Karpas-422 (cell line): ENCODE measurements around the gene GUCA1C. TPM values are rescaled to one million over a fixed set of nuclear protein-coding genes. Genes with fewer than 3 reads are reported as not detected.

Experiments used
- DNase-seq: peaks from one replicate; pipeline ENCODE4 v3.0.0-alpha.2; 2015
- H2AFZ ChIP-seq: fragments of 200-600 bp; sonication (generic); 2 replicates; pipeline ENCODE4 v1.6.1; 2014; ENCODE audit warnings: antibody characterized with exemption, low read length, mixed read lengths
- H3K27ac ChIP-seq: fragments of 200-600 bp; sonication (generic); 2 replicates; pipeline ENCODE4 v1.5.1; 2014; ENCODE audit warnings: mild to moderate bottlenecking, low read length, moderate library complexity
- H3K27me3 ChIP-seq: fragments of 200-600 bp; sonication (generic); 2 replicates; pipeline ENCODE4 v1.6.1; 2014; ENCODE audit warnings: low read length, mixed read lengths
- H3K36me3 ChIP-seq: fragments of 200-600 bp; sonication (generic); 2 replicates; pipeline ENCODE4 v1.6.1; 2014; ENCODE audit warnings: low read length, mixed read lengths; ENCODE audit not compliant: insufficient read depth
- H3K4me1 ChIP-seq: fragments of 200-600 bp; sonication (generic); 2 replicates; pipeline ENCODE4 v1.6.1; 2014; ENCODE audit warnings: mild to moderate bottlenecking, low read length, mixed read lengths
- H3K4me2 ChIP-seq: fragments of 200-600 bp; sonication (generic); 2 replicates; pipeline ENCODE4 v1.6.1; 2014; ENCODE audit warnings: low read length, low read depth, mild to moderate bottlenecking; ENCODE audit not compliant: poor library complexity, severe bottlenecking
- H3K4me3 ChIP-seq: fragments of 200-600 bp; sonication (generic); 2 replicates; pipeline ENCODE4 v1.5.1; 2014; ENCODE audit warnings: mild to moderate bottlenecking, antibody characterized with exemption, low read length, mixed read lengths
- H3K79me2 ChIP-seq: fragments of 200-600 bp; sonication (generic); 2 replicates; pipeline ENCODE4 v1.6.1; 2014; ENCODE audit warnings: mild to moderate bottlenecking, low read length, mixed read lengths
- H3K9ac ChIP-seq: fragments of 200-600 bp; sonication (generic); 2 replicates; pipeline ENCODE4 v1.6.0; 2014; ENCODE audit warnings: low read length
- H3K9me2 ChIP-seq: fragments of 200-600 bp; sonication (generic), shearing (Covaris generic); replicated peaks from 2 replicates; pipeline ENCODE4 v1.6.0; 2014; ENCODE audit warnings: mild to moderate bottlenecking, low read length, moderate library complexity; ENCODE audit not compliant: insufficient read depth
- H3K9me3 ChIP-seq: fragments of 300-700, 200-600 bp; sonication (generic); 2 replicates; pipeline ENCODE4 v1.6.1; 2014; ENCODE audit warnings: low read length, mixed read lengths
- H4K20me1 ChIP-seq: fragments of 200-600 bp; sonication (generic); 2 replicates; pipeline ENCODE4 v1.6.1; 2014; ENCODE audit warnings: mild to moderate bottlenecking, antibody characterized with exemption, low read length, low read depth; ENCODE audit not compliant: insufficient read depth
- total RNA-seq: library from RNA; depleted of rRNA; stranded (reverse); fragments of >200 nt; shearing (Covaris generic); gene quantifications from 2 replicates; pipeline ENCODE4 v1.2.3, GENCODE V29; 2014; ENCODE audit warnings: low replicate concordance; rRNA removed

GUCA1C gene
- not detected in 2 replicates for total RNA-seq

- Histone ChIP-seq H3K36me3 (no peaks in the 10 kb centered on the region), H3K4me1 (no peaks in the 10 kb centered on the region), H4K20me1 (no peaks in the 10 kb centered on the region), H3K9me2 (no peaks in the 10 kb centered on the region), H3K27me3 (no peaks in the 10 kb centered on the region), H3K9me3 (no peaks in the 10 kb centered on the region), H3K9ac (no peak within 1 kb of the TSS), H3K79me2 (no peaks in the 10 kb centered on the region), H2AFZ (no peak within 1 kb of the TSS), H3K27ac (no peak within 1 kb of the TSS), H3K4me2 (no peak within 1 kb of the TSS), H3K4me3 (no peak within 1 kb of the TSS)
- no peak for DNase-seq
Observed at GRCh38 chr3:108953700-108954099, at the start of gene GUCA1C. GUCA1C (minus strand) TSS chr3:108953879; CDS start chr3:108953762, 117 bp downstream.

GRCh38 chr3:108998436-108998835, 44.8 kb upstream of the GUCA1C start:
- H3K4me3 ChIP-seq, result no peak overlapping the region
- H3K9me3 ChIP-seq, result no peaks in the 10 kb centered on the region
- H4K20me1 ChIP-seq, result no peaks in the 10 kb centered on the region
- no peak for DNase-seq
- no peak overlapping the region for H3K9ac ChIP-seq
- no peak overlapping the region for H3K27ac ChIP-seq
- H3K36me3 ChIP-seq, result no peaks in the 10 kb centered on the region
- H3K4me2 ChIP-seq, result no peak overlapping the region
- no peaks in the 10 kb centered on the region for H3K9me2 ChIP-seq
- no peaks in the 10 kb centered on the region for H3K27me3 ChIP-seq
- no peak overlapping the region for H2AFZ ChIP-seq
- no peaks in the 10 kb centered on the region for H3K79me2 ChIP-seq
- H3K4me1 ChIP-seq, result no peaks in the 10 kb centered on the region

GRCh38 chr3:108985844-108986243, 32.2 kb upstream of the GUCA1C start:
- Histone ChIP-seq H3K4me1 (no peaks in the 10 kb centered on the region), H3K36me3 (no peaks in the 10 kb centered on the region), H3K79me2 (no peaks in the 10 kb centered on the region), H3K4me3 (no peak overlapping the region), H2AFZ (no peak overlapping the region), H3K27me3 (no peaks in the 10 kb centered on the region), H4K20me1 (no peaks in the 10 kb centered on the region), H3K27ac (no peak overlapping the region), H3K4me2 (no peak overlapping the region), H3K9ac (no peak overlapping the region), H3K9me2 (no peaks in the 10 kb centered on the region), H3K9me3 (no peaks in the 10 kb centered on the region)
- no peak for DNase-seq

- H3K9me2 ChIP-seq, result no peaks in the 10 kb centered on the region
- H3K9me3 ChIP-seq, result no peaks in the 10 kb centered on the region
- no peak for DNase-seq
- no peaks in the 10 kb centered on the region for H4K20me1 ChIP-seq
- no peaks in the 10 kb centered on the region for H3K79me2 ChIP-seq
- H3K27me3 ChIP-seq, result no peaks in the 10 kb centered on the region
- H3K36me3 ChIP-seq, result no peaks in the 10 kb centered on the region
- H3K9ac ChIP-seq, result no peak overlapping the region
- no peak overlapping the region for H2AFZ ChIP-seq
- no peak overlapping the region for H3K4me2 ChIP-seq
- no peak overlapping the region for H3K4me3 ChIP-seq
- H3K27ac ChIP-seq, result no peak overlapping the region
- no peaks in the 10 kb centered on the region for H3K4me1 ChIP-seq
Observed at GRCh38 chr3:108983051-108983450, 29.4 kb upstream of the GUCA1C start.

- Histone ChIP-seq H3K4me2 (no peak overlapping the region), H3K27me3 (no peaks in the 10 kb centered on the region), H3K9me2 (no peaks in the 10 kb centered on the region), H3K36me3 (no peaks in the 10 kb centered on the region), H3K4me3 (no peak overlapping the region), H3K9me3 (no peaks in the 10 kb centered on the region), H3K79me2 (no peaks in the 10 kb centered on the region), H3K9ac (no peak overlapping the region), H2AFZ (no peak overlapping the region), H3K27ac (no peak overlapping the region), H3K4me1 (no peaks in the 10 kb centered on the region), H4K20me1 (no peaks in the 10 kb centered on the region)
- no peak for DNase-seq
Observed at GRCh38 chr3:108976058-108976457, 22.4 kb upstream of the GUCA1C start.

- no peaks in the 10 kb centered on the region for H3K79me2 ChIP-seq
- H3K4me1 ChIP-seq, result no peaks in the 10 kb centered on the region
- no peak overlapping the region for H3K27ac ChIP-seq
Observed at GRCh38 chr3:108973019-108973418, 19.3 kb upstream of the GUCA1C start.

GRCh38 chr3:108972482-108972881, 18.8 kb upstream of the GUCA1C start:
- Histone ChIP-seq H2AFZ (no peak overlapping the region), H4K20me1 (no peaks in the 10 kb centered on the region), H3K9me3 (no peaks in the 10 kb centered on the region), H3K79me2 (no peaks in the 10 kb centered on the region), H3K9ac (no peak overlapping the region), H3K4me2 (no peak overlapping the region), H3K4me3 (no peak overlapping the region), H3K9me2 (no peaks in the 10 kb centered on the region), H3K27me3 (no peaks in the 10 kb centered on the region), H3K27ac (no peak overlapping the region), H3K4me1 (no peaks in the 10 kb centered on the region), H3K36me3 (no peaks in the 10 kb centered on the region)
- DNase-seq, result no peak

More at GRCh38 chr3:108973019-108973418, 19.3 kb upstream of the GUCA1C start:
- no peaks in the 10 kb centered on the region for H3K9me3 ChIP-seq
- no peak overlapping the region for H3K9ac ChIP-seq
- H3K36me3 ChIP-seq, result no peaks in the 10 kb centered on the region
- H3K27me3 ChIP-seq, result no peaks in the 10 kb centered on the region
- H3K4me3 ChIP-seq, result no peak overlapping the region
- H3K4me2 ChIP-seq, result no peak overlapping the region
- H4K20me1 ChIP-seq, result no peaks in the 10 kb centered on the region
- no peak overlapping the region for H2AFZ ChIP-seq
- no peaks in the 10 kb centered on the region for H3K9me2 ChIP-seq
- no peak for DNase-seq

- H3K9me3 ChIP-seq, result no peaks in the 10 kb centered on the region
- H3K27ac ChIP-seq, result no peak overlapping the region
- no peaks in the 10 kb centered on the region for H3K4me1 ChIP-seq
- no peak overlapping the region for H3K4me2 ChIP-seq
- no peaks in the 10 kb centered on the region for H3K9me2 ChIP-seq
- no peaks in the 10 kb centered on the region for H3K36me3 ChIP-seq
- no peaks in the 10 kb centered on the region for H3K79me2 ChIP-seq
- no peak overlapping the region for H3K4me3 ChIP-seq
- DNase-seq, result no peak
- H4K20me1 ChIP-seq, result no peaks in the 10 kb centered on the region
- H3K27me3 ChIP-seq, result no peaks in the 10 kb centered on the region
- no peak overlapping the region for H3K9ac ChIP-seq
- H2AFZ ChIP-seq, result no peak overlapping the region
Observed at GRCh38 chr3:108970561-108970960, 16.9 kb upstream of the GUCA1C start.

GRCh38 chr3:108966773-108967172, 13.1 kb upstream of the GUCA1C start:
- Histone ChIP-seq H3K9me2 (no peaks in the 10 kb centered on the region), H3K9ac (no peak overlapping the region), H2AFZ (no peak overlapping the region), H3K9me3 (no peaks in the 10 kb centered on the region), H3K27ac (no peak overlapping the region), H3K4me3 (no peak overlapping the region), H4K20me1 (no peaks in the 10 kb centered on the region), H3K36me3 (no peaks in the 10 kb centered on the region), H3K4me2 (no peak overlapping the region), H3K27me3 (no peaks in the 10 kb centered on the region), H3K79me2 (no peaks in the 10 kb centered on the region), H3K4me1 (no peaks in the 10 kb centered on the region)
- no peak for DNase-seq
